ENCODE measurements around the gene KCNK17. TPM values are rescaled to one million over a fixed set of nuclear protein-coding genes. Genes with fewer than 3 reads are reported as not detected.
A peak's percentile ranks its signal among the peaks of the same experiment; 100 is the strongest.

Gene KCNK17
- total RNA-seq, 1 experiment from 2014 or later: 1.2 TPM

DNA sequence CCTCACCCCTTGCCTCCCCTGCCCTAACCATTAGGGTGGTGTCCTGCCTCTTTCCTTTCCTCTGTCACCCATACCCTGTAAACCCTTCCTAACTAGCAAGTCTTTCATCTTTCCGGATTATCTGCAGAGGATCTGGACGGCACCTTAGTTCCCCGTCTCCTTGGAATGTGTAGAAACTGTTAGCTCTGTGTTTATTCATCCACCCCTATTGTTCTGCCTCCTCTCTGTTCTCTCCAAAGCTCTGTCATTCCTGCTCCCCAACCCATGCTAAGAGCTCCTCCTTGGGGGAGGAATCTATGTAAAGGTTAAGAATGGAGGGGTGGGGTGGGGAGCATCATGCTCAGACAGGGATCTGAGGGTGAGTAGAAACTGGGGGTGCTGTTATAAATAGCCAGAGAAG is 45.5 kb downstream of the KCNK17 start:
- Histone ChIP-seq H2BK5ac (ENCODE audit: insufficient read length, low read length) (no peak overlapping the region), H3K79me1 (ENCODE audit: insufficient read depth, low read depth, low read length, poor library complexity, severe bottlenecking) (no peaks in the 10 kb centered on the region), H2BK120ac (ENCODE audit: low read depth, low read length, poor library complexity, severe bottlenecking) (no peak overlapping the region), H2BK12ac (ENCODE audit: insufficient read length, low read depth, low read length) (no peak overlapping the region), H4K5ac (ENCODE audit: insufficient read length, low read depth, low read length) (no peak overlapping the region), H2AFZ (ENCODE audit: low read length) (no peak overlapping the region), H3K18ac (ENCODE audit: insufficient read length, low read depth, low read length) (no peak overlapping the region), H3K27me3 (ENCODE audit: insufficient read depth, low read length) (no peaks in the 10 kb centered on the region), H3T11ph (ENCODE audit: low read length) (no peak overlapping the region), H3K4ac (ENCODE audit: low read depth, low read length) (no peak overlapping the region), H3K4me2 (ENCODE audit: insufficient read depth, insufficient read length, low read length) (no peak overlapping the region), H3K23me2 (ENCODE audit: insufficient read length, low read depth, low read length, poor library complexity, severe bottlenecking) (no peaks in the 10 kb centered on the region), H2AK5ac (ENCODE audit: insufficient read length, low read length) (no peak overlapping the region), H3K9me3 (ENCODE audit: control insufficient read depth, low read depth, low read length) (no peaks in the 10 kb centered on the region), H3K27ac (ENCODE audit: insufficient read length, low read depth, low read length) (no peak overlapping the region), H2BK20ac (ENCODE audit: low read depth, low read length, poor library complexity, severe bottlenecking) (no peak overlapping the region), H3K9ac (ENCODE audit: extremely low read depth, insufficient read length, low read length) (no peak overlapping the region), H3K23ac (ENCODE audit: insufficient read length, low read depth, low read length) (no peak overlapping the region), H4K91ac (ENCODE audit: insufficient read length, low read depth, low read length) (no peak overlapping the region), H3K4me1 (ENCODE audit: insufficient read depth, low read length) (peaks cover 10% of the 10 kb centered on the region), H2BK15ac (ENCODE audit: low read depth, low read length) (no peak overlapping the region), H3K79me2 (ENCODE audit: insufficient read depth, low read length) (no peaks in the 10 kb centered on the region), H3K14ac (ENCODE audit: insufficient read depth, low read length) (no peak overlapping the region), H3K56ac (ENCODE audit: insufficient read length, low read depth, low read length) (no peak overlapping the region), H4K8ac (replicated peaks; ENCODE audit: insufficient read length, low read depth, low read length) (no peak overlapping the region), H4K20me1 (ENCODE audit: control insufficient read depth, insufficient read depth, insufficient read length) (no peaks in the 10 kb centered on the region)
- TF ChIP-seq, protein P1, sequence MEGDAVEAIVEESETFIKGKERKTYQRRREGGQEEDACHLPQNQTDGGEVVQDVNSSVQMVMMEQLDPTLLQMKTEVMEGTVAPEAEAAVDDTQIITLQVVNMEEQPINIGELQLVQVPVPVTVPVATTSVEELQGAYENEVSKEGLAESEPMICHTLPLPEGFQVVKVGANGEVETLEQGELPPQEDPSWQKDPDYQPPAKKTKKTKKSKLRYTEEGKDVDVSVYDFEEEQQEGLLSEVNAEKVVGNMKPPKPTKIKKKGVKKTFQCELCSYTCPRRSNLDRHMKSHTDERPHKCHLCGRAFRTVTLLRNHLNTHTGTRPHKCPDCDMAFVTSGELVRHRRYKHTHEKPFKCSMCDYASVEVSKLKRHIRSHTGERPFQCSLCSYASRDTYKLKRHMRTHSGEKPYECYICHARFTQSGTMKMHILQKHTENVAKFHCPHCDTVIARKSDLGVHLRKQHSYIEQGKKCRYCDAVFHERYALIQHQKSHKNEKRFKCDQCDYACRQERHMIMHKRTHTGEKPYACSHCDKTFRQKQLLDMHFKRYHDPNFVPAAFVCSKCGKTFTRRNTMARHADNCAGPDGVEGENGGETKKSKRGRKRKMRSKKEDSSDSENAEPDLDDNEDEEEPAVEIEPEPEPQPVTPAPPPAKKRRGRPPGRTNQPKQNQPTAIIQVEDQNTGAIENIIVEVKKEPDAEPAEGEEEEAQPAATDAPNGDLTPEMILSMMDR (conservative IDR thresholded peaks at IDR 0.05): no peak
- peak overlapping the region in 2 of 3 experiments; percentile 7 to 54; a peak in 2 of 7 replicates for H3K27ac Mint-ChIP-seq
- H3K9me3 Mint-ChIP-seq: peaks cover 0 to 4% of the 10 kb centered on the region in 2 experiments; a peak in 1 of 5 replicates
- no peaks in the 10 kb centered on the region for H3K27me3 Mint-ChIP-seq (ENCODE audit: low read depth)
- H3K4me3 Mint-ChIP-seq: no peak overlapping the region
- H3K4me1 Mint-ChIP-seq: peaks cover 50 to 60% of the 10 kb centered on the region in 2 experiments
- no CpG with 5 or more reads among the region's 3 CpGs for WGBS (ENCODE audit: extremely low coverage, insufficient read length, low lambda C conversion rate)
- H3K36me3 Mint-ChIP-seq (ENCODE audit: insufficient read depth in 1 of 3, low read depth in 3 of 3): peaks cover 0 to 3% (median 2%) of the 10 kb centered on the region in 3 experiments; a peak in 2 of 7 replicates
- DNase-seq: no peak

Measured in H9 (cell line).